CD4-positive, alpha-beta T cell treated with Interleukin-12 subunit alpha and Interleukin-12 subunit beta, for 1 hour (primary cell): ENCODE data around the gene IQCE.

Source experiments
- DNase-seq: peaks from one replicate; pipeline ENCODE4 v3.0.0-alpha.2; 2020

The IQCE gene

GRCh38 chr7:2621061-2621828 lies 62.5 kb downstream of the IQCE start:
- DNase-seq, result no peak

- no peak for DNase-seq
Observed at GRCh38 chr7:2621948-2622640, 63.3 kb downstream of the IQCE start.

GRCh38 chr7:2622869-2623697 lies 64.3 kb downstream of the IQCE start:
- DNase-seq, result no peak

DNA sequence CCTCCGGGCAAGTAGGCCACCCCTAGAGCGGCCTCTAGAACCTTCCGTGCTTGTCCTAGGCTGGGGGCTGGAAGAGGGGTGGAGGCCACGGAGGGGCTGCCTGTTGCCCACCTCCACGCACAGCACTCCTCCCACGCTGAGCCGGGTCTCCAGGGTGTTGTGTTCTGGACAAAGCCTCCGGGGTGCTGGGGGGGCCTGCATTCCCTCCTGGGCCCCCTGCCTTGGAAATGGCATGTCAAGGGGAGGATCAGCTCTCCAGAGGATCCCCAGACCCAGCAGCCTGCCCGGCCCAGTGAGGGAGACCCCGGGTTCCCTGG lies 64.9 kb downstream of the IQCE start:
- no peak for DNase-seq

DNA sequence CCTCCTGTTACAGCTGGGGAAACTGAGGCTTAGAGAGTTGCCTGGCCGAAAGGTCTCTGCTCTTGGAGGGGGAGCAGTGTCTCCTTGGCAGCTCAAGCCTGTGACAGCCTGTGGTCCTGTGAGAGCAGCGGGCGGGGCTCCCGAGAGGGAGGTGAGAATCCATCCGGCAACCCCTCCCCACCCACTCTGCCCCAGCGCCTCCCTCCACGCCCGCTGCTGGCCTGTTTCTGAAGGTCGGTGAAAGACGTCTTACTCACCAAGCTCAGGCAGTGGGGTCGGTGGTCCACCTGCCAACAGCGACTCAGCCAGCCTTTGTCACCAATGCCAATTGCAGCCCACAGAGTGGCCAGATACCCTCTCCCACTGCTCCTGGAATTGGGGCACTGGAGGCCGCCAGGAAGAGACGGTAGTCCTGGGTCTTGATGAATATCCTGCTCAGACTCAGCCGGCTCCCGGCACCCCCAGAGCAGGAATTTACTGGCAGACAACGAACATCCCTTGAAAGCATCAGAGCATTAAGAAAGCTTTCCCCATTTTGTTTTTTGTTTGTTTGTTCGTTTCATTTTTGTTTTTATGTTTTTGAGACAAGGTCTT lies 65.6 kb downstream of the IQCE start:
- DNase-seq, result no peak

DNA sequence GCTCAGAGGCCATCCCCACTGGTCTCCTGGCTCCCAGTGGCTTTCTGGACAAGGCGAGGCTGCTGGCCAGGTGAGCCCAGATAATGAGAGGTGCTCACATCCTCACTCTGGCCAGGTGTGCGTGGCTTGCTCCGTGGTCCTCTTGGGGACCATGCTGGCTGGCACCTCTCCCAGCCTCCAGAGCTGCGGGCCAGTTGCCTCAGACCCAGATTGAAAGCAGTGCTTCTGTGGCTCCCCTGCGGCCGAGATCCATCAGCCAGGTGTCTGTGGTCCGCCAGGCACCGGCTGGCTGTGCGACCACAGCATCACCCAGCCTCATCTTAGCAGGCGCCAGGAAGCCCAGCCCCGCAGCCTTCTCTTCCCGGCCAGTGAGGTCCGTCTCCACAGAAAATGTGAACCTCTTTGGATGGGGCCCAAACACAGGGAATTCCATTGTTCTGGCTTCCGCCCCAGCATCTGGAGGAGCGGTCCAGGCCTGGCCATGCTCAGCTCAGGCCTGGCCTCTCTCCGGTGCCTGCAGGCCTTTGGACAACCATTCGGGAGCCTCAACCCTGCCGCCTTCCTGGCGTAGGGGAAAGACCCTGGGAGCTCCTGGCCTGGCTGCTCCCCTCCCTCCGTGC lies 67.8 kb downstream of the IQCE start:
- no peak for DNase-seq

DNA sequence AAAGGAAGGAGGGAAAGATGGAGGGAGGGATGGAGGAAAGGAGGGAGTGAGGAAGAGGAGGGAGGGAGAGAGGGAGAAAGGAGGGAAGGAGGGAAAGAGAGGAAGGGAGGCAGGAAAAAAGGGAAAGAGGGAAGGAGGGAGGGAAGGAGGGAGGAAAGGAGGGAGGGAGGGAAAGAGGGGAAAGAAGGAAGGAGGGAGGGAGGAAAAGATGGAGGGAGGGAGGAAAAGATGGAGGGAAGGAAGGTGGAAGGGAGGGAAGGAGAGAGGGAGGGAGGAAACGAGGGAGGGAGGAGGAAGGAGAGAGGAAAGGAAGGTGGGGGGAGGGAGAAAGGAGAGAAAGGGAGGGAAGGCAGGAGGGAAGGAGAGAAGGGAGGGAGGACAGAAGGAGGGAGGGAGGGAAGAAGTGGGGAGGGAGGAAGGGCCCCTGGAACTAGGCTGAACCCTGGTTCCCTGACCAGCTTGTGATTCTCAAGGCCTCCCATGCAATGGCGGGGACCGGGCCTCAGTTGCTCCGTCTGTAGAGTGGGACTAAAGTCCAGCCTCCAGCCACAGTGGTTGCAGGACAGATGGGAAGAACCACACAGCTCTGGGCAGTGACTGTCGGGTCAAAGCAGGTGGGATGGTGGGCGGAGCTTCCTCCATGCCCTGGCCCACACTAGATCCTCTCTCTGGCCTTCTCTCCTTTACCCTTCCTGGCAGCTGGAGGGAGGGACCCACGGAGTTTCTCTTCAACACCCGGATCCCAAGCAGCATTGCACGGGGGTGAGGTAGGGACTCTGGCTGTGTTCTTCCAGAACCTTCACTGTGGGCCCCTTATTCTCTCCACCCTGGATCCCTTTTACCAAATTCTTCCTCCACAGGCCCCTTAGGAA lies 68.7 kb downstream of the IQCE start:
- no peak for DNase-seq

DNA sequence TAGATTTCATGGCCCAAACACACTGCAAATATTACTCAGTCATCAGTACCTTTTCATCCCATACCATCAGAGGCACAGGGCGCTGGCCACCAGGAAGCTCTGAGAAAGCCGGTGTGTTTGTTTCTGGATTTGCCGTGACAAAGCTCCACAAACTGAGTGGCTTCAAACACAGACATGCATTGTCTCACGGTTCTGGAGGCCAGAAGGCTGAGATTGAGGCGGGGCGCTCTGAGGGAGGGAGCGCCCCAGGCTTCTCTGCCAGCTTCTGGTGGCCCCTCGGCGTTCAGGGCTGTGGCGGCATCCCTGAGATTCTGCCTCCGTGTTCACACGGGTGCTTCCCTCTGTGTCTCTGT lies 69.3 kb downstream of the IQCE start:
- DNase-seq, result no peak

GRCh38 chr7:2628891-2629290 lies 70.1 kb downstream of the IQCE start:
- DNase-seq, result no peak

GRCh38 chr7:2629746-2630681 lies 71.2 kb downstream of the IQCE start:
- no peak for DNase-seq

DNA sequence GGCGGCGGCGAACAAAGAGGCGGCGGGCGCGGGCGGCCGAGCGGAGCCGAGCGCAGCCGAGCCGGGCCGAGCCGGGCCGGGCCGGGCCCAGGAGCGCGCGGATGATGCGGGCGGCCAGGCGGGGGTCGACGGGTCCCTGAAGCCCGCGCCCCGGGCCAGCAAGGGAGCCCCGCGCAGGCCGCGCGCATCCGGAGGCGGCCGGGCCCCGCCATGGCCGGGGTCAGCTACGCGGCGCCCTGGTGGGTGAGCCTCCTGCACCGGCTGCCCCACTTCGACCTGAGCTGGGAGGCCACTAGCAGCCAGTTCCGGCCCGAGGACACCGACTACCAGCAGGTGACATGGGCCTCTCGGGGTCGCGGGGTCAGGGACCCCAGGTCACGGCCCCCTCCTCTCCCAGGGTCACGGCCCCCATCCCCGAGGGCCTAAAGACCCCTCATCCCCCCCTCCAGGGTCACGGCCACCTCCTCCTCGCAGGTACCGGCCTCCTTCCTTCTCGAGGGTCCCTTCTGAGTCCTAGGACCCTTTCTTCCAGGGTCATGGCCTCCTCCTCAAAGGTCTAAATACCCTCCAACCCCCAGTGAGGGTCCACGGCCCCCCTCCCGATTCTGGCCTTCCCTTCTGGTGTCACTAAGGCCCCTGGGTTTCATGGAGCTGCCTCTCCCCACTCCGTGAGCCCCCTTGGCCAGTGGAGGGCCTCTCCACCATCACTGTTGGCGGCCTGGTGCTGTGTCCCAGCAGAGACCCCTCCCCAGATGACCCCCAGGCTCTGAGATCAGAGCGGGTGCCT lies 73.4 kb downstream of the IQCE start, which contains the start of gene TTYH3:
TSS of gene TTYH3 (plus strand) at position 41 of the 787 bp plus-strand sequence. CDS start at position 211, 170 bp downstream.
- DNase-seq, result no peak

GRCh38 chr7:2632733-2633537 lies 74.2 kb downstream of the IQCE start:
- DNase-seq, result peak; percentile 39

DNA sequence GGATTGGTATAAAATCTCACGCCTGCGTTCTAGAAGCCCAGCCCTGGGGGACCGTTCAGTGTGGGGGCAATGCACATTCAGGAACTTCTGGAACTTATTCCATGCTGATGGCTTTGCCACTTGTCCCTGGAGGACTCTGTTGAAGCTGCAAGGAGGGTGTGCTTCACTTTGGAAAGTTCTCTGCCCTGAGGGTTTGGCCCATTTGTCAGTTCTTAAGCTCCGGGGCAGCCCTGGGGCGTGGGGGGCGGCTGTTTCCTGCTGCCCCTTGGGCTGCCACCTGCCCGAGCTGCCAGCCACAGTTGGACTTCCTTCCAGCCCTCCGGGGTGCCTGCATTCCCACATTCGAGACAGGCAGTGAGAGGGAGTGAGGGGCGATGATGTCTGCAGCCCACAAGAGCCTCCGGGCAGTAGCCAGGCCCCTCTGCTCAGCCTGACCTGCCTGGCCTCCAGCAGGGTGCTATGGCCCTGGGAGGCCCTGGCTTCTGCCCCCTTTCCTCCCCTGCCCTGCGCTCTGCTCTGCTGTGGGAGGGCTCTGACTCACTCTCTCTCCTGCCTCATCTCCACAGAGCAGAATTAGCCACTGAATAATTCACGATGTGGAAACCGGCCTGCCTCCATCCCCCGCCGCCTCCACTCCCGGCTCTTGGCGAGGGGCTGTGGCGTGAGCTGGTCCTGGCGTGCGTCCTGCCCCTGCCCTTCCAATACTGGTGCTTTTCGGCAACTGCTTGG lies 74.9 kb downstream of the IQCE start:
- DNase-seq, result no peak

DNA sequence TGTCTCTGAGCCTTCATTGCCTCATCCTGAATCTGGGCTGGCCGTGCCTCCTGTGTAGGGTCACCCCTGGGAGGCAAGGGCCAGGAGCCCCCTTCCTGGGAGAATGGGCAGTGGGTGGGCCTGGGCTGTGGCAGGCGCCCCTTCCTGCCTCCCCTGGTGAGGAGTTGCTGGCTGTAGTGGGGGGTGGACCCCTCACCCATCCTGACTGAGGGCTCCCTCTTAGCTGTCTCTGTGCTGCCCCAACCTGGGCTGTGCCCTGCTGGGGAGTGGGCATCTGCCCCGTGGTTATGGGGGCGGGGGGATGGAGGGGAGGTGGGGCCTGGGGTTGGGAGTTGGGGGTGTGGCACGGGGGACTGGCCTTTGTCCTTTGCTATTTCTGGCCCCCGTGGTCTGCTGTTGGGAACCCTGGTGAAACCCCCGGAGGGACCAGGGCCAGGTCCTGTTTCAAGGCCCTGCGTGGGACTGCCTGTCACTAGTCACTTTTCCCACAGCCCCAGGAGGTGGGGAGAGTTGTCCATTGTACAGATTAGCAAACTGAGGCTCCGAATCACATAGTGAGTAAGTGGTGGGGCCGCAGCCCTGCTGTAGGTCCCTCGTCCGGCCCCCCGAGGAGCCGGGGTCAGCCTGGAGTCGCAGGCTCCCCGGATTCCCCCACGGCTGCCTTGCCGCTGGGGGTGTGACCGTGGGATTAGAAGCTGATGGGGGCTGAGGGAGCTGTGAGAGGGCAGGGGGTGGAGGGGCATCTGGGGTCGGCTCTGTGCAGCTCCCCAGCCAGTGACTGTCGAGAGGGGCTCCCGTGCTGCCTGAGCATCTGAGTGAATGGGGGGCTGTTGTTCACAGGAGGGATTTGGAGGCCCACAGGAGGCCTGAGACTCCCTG lies 75.7 kb downstream of the IQCE start:
- DNase-seq, result no peak

DNA sequence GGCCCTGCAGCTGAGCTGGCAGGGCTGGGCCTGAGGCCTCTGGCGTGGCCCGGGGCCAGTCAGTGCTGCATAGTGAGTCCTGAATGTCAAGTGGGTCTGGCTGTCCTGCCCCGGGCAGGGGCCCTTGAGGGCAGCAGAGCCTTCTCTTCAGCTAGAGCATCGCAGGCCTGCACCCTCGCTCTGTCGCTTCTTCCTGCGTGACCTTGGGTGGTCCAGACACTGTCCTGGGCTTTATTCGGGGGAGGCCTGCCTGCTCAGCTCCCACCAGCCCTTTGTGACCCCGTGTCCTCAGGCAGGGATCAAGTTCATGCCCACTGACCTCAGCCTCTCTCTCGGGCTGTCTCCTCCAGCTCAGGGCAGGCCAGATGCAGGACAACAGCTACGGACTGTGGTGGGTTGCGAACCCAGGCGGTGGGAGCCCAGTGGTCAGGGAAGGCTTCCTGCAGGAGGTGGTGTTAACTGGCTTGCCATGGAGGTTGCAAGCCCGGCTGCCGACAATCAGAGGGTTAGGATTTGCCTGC lies 76.4 kb downstream of the IQCE start:
- no peak for DNase-seq

GRCh38 chr7:2635810-2636701 lies 77.3 kb downstream of the IQCE start:
- no peak for DNase-seq
